EH (cell line): ENCODE results near the gene RORC.

Experiments used
- DNase-seq: peaks from one replicate; pipeline ENCODE4 v3.0.0-alpha.2; 2015; ENCODE audit warnings: low read depth

RORC gene

DNA sequence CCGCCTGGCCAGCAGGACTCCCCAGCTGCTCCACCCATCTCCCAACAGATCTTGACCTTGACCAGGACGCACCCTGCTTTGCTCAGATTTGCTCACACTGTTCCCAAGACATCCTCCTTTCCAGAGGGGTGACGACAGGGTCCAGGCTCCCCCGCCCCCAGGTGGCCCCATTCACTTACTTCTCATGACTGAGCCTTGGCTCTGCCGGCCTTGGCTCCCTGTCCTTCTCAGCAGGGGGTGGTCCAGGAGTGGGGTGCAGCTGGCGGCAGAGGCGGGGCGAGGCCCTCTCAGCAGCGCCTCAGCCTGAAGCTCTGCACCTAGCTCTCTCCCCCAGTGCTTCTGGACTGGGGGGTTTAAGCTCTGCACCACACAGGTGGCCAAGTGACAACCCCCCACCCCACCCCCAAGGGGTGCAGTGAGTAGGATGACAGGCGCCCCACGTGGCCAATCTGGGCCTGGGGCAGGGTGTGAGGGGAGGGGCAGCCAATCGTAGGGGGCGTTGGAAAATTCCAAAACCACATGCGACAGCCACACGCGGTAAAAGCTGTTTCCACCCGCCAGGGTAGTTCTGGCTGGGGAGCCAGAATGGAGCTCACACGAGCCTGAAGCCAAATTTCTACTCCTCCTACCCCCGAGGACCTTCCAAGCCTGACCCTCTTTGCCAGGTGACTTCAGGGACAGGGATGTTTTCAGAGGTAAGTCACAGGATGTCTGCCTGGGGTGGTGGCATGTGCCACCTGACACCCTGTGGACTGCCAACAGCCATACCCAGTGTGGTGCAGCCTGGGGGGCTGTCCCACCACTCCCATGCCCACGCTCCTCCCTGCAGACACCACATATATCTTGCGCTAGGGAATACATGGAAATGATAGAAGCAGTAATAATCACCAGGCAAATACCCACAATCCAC lies 5.6 kb downstream of the RORC start:
- no peak for DNase-seq

DNA sequence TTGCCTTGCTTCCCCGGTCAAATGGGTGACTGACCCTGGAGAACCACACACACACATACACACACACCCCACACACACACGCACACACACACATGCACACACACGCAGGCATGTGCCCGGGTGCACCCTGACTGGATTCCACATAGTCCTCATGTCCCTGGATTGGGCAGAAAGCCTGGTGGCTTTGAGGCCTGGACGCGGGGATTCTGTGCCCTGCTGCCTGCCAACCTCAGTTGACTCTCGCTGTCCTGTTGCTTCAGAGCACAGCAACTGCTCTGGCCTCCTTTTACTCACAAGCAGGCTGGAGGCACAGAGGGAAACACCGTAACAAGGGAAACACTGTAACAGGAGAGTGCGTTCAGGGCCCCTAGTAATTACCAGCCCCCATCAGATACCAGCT lies 6.4 kb downstream of the RORC start:
- DNase-seq: no peak

DNA sequence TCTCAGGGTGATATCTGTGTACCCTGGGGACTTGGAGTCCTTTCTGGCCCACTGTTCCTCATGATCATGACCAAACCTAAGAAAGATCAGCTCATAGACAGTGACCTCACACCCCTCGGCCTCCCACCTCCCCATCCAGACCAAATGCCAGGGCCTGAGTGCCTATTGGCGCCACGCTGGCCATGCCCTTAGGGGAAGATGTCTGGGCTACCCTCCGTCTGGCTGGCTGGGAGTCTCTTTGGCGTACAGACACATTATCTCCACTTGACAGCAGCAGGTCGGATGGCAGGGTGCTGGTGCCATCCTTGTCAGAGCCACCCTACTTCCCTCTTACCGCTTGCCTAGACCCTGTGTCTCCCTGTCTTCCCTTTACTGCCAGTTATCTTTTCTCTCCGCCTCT lies 8.4 kb downstream of the RORC start:
- no peak for DNase-seq

DNA sequence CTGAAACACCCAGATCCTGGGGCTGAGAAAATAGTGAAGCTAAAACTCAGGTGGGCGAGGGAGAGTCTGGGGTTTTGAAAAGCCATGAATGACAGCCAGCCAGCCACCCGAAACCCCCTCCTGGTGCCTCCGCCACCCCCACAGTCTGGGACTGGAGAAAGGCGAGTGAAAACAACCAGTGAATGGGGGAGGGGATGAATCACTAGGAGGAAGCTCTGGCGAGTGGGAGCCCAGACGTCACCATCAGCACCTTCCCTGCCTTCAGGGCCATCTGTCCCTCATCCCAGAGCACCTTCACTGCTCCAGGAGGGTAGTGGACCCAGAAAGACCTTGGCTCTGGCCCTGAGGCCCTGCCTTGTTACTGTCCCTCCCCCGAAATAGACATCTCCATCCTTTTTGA lies 9.2 kb downstream of the RORC start:
- DNase-seq: no peak

DNA sequence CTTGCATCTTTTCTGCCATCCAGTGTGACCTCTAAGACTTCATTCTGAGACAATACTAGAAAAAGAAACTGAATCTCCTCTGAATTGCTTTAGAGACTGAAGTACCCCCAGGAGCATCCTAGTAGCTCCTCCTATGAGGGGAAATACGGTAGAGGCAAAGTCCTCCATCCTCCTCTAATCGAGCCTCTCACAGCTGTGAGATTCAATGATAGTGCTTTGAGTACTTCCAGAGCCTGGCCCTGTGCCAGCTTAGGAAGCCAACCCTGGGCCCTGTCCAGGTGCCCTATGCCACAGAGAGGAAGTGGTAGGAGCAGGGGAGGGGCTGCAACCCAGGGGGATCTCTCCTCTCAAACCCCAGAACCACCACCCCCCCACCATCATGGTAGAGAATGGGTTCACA lies 10.7 kb downstream of the RORC start:
- DNase-seq: no peak

DNA sequence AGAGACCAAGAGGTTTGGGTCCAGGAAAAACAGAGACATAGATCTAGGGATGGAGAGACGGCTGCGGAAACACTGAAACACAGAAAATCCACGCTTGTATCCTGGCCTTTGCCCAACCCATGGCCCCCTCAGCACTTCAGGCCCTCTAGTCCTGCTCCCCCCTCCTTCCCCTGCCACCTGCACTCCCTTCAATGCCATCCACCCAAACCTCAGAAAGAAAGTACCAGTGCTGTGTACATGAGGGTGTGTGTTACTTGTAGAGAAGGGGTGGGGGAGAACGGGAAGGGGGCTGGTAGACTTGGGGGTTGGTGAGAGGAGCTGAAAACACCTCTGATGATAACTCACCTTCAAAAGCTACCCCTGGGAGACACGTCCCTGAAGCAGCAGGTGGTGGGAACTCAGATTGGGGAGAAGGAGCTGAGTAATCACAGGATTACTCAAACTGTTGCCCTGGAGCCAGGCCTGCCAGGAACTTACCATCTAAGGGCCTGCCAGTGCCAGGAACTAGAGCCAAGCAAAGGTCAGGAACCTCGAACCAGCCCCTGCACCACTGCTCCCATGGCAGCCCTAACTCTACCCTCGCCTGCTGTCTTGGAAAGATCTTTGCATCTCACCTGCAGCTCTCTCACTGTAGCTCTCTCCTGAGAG lies 11.5 kb downstream of the RORC start:
- no peak for DNase-seq

DNA sequence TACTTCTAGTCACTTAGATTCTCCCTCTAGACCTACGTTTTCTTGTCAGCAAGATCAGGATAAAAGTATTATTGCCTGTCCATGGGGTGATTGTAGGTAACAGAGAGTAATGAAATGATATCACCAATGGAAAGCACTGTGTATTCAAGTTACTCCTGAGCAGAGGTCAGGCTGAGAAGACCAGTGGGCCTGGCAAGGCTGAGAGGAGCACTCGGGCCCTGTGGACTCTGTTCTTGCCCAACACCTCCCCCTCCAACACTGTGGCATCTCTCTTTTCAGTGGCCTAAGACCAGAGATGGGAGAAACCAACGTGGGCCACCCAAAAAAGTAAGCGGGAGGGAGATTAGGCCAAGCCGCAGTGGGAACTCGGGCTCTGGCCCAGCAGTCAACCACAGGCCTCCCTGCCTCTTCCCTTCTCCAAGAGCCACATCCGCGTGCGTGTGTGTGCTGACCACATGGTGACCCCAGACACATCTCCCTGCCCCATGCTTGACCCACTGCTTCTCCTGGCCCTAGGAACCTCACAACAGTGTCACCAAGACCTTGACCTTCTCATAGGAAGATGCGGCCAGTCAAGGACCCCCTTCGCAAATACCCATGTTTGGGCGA lies 12.3 kb downstream of the RORC start:
- DNase-seq: no peak

DNA sequence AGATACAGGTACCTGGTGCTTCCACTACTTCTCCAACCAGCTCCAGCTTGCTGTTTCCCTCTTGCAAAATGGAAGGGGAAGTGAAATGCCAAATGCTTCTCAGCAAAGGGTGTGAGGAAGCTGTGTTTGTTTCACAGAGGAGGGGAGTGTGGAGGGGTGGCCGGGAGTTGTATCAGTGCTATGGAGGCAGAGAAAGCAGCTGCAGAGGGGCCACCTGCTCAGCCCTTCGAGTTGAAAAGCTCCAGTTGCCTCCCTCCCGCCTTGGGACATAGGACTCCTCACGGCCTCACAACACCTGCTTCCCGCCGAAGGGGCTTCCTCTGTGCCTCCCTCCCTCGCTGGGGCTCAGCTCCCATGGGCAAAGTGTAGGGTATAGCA lies 14.3 kb downstream of the RORC start:
- DNase-seq: no peak

DNA sequence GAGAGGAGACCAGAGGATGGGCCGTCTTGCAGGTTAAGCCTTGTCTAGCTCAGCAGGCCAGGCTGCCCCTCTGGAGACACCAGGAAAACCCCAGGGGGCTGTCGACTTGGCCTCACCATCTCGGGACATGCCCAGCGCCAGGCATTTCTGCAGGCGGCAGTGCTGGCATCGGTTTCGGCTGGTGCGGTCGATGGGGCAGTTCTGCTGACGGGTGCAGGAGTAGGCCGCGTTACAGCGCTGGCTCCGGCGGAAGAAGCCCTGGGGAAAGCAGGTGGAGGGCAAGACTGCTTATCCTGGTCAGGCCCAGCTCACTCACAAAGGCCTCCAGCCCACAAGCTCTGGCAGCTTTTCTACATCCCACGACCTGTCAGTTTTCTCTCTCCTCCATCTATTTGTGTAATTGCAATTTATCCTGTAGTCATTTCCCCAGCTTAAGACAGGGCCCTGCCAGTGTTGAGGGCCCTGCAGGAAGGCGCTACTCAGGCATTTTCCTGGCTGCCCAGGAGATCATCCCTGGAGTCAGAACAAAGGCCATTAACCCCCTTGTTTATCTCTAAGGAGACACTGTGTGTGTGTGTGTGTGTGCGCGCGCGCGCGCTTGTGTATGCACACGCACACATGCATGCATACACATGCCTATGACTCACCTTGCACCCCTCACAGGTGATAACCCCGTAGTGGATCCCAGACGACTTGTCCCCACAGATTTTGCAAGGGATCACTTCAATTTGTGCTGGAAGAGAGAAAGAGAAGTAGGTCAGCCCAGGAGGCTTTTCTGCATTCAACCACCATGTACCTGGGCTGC lies 14.9 kb downstream of the RORC start:
- no peak for DNase-seq

DNA sequence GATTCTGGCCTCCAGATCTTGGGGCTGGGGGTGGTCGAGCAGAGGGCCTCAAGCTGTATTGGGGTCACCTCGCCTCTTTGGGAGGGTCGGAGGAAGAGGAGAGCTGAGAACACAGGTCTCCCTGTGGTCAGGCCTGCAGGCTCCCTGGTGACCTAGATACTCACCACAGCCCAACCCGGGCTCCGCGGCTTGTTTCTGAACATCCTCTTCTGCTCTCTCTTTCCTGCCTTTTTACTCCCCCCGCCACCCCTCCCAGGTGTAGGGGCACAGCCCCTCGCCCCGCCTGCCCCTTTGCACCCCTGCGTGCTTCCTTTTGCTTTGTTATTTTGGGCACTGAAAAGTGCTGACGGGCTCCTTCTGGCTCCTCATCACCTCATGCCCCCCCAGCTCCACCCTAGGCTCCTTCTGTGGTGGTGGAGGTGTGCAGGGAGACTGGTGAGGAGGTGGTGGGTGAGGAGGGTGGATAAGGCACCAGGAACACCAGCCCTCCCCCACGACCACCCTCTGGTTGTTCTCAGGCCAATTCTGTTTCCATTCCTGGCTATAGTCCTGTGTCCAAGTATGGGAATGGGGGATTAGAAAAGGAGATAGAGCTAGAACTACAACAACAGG lies 15.8 kb downstream of the RORC start:
- no peak for DNase-seq

DNA sequence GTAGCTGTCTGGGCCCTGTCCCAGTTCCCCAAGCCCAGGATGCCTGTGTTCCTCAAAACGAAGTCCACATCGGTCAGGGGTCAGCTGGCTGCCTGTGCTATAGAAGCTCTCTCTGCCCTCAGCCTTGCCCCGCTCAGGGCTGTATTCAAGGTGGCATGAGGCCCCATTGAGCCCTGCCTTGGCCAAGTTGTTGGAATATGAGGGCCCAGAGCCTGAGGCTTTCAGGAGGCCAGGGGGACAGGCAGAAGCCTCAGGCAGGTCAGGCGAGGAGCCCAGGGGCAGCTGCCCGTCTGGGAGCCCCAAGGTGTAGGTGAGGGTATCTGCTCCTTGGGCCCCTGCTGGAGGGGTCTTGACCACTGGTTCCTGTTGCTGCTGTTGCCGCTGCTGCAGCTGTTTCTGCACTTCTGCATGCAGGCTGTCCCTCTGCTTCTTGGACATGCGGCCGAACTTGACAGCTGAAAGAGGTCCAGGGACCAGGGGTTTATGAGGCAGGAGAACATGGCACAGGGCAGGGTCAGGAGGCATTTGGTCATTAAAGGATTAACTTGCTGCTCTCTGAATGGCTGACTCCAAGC lies 16.5 kb downstream of the RORC start:
- no peak for DNase-seq

DNA sequence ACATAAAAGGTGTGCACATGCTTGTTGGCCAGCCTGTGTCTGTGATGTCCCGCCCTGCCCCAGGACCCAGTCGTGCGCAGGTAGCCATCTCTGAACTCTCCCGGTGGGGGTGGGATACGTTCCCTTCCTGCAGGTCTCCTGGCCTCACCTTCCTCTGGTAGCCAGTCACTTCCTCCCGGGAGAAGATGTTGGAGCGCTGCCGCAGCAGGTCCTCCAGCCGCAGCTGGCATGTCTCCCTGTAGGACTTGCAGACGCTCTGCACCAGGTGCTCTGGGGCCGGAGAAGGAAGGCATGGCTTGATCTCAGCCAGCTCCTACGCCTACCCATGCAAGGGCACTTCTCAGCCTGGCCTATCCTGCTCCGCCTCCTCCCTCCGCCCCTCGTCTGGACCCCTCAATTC lies 17.2 kb downstream of the RORC start:
- DNase-seq: no peak

DNA sequence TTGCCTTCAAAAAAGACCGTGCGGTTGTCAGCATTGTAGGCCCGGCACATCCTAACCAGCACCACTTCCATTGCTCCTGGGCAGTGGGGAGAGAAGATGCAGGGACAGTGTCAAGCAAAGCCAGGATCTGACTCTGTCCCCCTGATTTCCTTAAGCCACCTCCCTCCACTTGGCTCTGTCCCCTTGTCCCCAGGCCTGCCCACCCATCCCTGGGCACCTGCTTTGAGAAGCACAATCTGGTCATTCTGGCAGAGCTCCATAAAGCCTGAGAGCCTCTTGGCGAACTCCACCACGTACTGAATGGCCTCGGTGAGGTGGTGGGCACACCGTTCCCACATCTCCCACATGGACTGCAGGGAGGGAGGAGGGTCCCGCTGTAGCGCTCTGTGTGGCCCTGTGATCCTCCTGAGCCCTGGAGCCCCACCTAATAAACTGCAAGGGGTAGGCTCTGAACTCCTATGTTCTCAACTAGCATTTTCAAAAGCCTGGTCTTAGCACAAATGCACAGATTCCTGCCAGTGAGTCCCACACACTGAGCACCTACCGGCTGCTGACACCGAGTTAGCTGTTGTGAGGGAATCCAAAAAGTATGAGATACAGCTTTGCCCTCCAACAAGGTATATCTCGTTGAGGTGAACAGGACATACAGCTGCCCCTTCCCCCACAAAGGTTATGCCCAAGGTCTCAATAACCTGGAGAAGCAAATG lies 18.2 kb downstream of the RORC start:
- DNase-seq: no peak

DNA sequence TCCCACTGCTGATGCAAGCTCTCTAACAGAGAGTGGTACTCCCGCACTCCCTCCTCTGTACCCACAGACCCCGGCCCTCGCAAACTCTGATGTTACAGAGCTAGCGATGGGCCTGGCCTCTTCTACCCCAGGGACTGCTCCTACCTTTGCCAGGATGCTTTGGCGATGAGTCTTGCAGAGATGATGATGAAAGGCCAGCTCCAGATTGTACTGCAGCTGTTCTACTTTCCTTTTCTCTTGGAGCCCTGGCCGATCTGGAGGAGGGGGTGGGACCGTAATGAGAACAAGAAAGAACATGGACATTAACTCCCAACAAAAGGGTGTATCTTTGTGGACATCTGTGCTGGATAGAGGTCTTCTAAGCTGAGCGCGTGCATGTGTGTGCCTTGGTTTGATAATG lies 20.4 kb downstream of the RORC start:
- peak; percentile 5 for DNase-seq

DNA sequence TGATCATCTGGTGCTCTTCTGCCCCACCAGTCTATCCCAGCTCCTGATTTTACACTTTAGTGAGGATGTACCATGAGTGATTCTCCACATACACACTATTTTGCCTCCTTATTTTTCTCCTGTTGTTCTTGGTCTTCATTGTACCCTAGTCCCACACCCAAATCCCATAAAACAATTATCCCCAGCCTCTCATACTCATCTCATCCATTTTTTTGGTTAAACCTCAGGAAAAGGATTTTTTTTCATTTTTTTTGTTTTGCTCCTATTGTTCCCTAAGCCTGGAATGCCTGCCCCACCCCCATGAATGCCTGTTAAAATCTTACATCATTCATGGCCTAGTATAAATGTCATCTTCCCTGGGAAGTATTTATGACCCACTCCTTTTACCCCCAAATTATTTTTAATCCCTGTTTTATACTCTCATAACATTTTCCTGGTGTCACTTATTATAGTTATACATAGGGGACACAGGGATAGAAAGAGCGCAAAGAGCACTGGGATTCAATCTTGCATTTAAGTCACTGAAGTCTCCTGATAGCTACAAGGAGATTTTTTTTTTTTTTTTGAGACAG lies 21.5 kb downstream of the RORC start:
- DNase-seq: no peak

DNA sequence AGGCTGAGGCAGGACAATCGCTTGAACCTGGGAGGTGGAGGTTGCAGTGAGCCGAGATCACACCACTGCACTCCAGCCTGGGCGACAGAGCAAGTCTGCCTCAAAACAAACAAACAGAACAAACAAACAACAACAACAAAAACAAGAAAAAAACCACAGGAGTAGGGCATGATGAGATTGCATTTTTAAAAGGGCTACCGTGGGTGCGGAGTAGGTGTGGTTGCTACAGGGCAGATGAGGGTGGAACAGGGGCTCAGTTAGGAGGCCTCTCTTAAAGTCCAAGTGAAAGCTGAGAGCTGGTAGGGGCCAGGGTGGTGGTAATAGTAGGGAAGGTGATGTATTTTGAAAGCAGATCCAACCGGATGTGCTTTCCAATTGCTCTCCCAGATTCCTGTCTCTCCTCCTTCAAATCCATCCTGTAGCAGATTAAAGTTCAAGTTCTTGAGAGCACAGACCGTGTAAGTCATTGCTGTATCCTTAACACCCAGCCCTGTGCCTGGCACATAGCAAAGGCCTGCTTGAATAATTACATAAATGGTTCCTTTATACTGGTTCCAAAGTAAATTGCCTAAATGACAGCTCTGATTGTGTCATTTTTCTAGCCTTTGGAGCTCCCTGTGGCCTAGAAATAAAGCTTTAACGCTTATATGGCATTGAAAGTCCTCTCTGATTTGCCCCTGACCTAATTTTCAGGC lies 22.2 kb downstream of the RORC start:
- DNase-seq: no peak

DNA sequence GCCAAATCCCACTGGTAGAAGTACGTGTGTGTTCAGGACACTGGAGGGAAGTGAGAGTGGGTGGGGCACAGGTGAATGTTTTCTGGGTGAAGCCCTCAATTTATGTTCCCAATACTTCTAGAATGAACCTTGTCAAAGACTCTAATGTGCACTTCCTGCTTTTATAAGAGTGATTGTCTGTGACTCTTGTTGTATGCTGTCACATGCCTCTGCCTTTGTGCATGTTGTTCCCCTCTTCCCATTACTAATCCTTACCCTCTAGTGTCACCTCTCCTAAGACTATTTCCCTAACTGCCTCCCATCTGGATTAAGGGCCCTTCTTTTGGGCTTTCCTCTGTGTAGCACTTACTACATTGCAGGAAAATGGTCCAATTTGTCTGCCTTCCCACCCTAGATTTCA lies 23.8 kb downstream of the RORC start:
- DNase-seq: no peak

DNA sequence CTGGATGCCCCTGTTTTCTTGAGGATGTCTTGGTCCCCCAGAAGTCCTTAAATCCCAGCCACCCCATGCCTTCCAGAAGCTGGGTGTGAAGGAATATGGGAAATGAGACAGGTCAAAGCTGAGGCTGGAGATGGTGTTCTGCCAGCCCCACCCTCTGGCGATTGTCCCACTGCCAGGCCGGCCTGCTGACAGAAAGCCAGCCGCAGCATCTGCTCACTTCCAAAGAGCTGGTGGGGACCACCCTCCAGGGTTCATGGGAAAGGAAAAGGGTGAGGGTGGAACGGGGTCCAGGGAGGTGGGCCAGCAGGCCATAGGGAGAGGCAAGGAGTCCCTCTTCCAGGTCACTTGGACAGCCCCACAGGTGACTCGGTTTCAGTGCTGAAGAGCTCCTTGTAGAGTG lies 24.5 kb downstream of the RORC start:
- DNase-seq: no peak

DNA sequence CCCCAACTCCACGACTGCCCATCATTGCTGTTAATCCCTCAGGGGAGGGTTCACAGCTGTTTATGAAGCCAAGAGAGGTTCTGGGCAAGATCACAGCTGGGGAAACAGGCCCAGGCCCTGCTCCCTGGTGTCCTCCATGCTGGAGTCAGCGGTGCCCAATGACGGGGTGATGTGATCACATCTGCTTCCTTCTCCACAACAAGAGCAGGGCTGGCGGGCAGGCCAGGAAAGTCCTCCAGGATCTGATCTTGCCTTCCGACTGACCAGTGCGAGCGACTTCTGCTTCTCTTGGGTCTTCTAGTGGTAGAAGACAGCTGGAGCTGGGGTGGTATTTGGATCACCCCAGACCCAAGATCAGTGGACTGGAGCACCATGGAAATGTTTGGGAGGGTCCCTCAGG lies 25.4 kb downstream of the RORC start:
- no peak for DNase-seq
